Activated naive CD8-positive, alpha-beta T cell treated with anti-CD3 and anti-CD28 coated beads for 36 hours (primary cell): Measurements from ENCODE around the gene FRMD4B. TPM values are rescaled to one million over a fixed set of nuclear protein-coding genes. Genes with fewer than 3 reads are reported as not detected.

Experiments used
- DNase-seq: peaks from one replicate; pipeline ENCODE4 v3.0.0; 2021
- H3K27ac Mint-ChIP-seq: one replicate; pipeline ENCODE4 v1.8.0; 2022; ENCODE audit warnings: mild to moderate bottlenecking, moderate library complexity, mixed read lengths
- H3K27me3 Mint-ChIP-seq: one replicate; pipeline ENCODE4 v1.8.0; 2022; ENCODE audit warnings: mild to moderate bottlenecking, mixed read lengths
- H3K36me3 Mint-ChIP-seq: one replicate; pipeline ENCODE4 v1.8.0; 2021; ENCODE audit warnings: mild to moderate bottlenecking, mixed read lengths
- H3K4me1 Mint-ChIP-seq: one replicate; pipeline ENCODE4 v1.8.0; 2021; ENCODE audit warnings: mixed read lengths
- H3K4me3 Mint-ChIP-seq: one replicate; pipeline ENCODE4 v1.8.0; 2022; ENCODE audit warnings: mild to moderate bottlenecking, moderate library complexity, mixed read lengths
- H3K9me3 Mint-ChIP-seq: one replicate; pipeline ENCODE4 v1.8.0; 2022; ENCODE audit warnings: mixed read lengths
- total RNA-seq, 2 experiments: library from RNA; stranded (reverse); gene quantifications; one replicate each; pipeline ENCODE4 v1.2.3, GENCODE V29; 2021

The FRMD4B gene
- total RNA-seq, result 1 to 10 TPM; 6.1 to 7.1 TPM

DNA sequence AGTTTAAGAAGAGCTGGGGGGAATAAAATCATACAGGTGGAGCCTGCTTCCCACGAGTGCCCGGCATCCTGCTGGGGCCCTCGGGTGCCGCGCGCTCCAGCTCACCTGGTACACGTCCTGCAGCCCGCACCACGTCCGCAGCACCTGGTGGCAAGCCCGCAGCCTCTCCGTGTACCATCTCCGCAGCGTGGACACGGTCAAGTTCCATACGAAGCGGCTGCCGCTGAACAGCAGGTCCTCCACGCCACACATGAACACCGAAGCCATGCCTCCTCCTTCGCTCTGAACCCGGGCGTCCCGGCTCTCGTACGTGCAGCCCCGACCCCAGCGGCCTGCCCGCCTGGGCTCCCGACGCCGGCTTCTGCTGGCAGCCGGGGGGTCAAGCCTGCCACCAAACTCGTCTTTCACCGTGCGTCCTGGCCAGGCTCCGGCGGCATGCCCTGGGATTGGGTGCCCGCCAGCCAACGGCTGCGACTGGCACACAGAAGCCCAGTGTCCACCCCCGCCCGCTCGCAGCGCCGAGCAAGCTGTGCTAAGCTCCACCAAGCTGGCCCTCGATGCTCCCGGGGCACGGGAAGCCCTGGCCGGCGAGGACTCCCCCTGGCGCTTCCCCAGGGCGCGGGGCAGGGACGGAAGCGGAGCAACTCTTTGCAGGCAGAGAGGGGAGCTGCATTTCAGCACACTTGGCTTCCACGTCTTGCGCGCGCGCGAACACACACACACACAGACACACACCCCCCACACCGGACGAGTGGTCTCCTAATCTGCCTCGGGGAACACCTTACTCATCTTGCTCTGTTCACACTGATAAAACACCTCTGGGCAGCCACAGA lies at the start of gene FRMD4B:
FRMD4B (minus strand) TSS at position 366 of the 833 bp plus-strand sequence; CDS start at position 267, 99 bp downstream.
- H3K4me3 Mint-ChIP-seq, result peak within 1 kb of the TSS; percentile 65
- peaks cover 4% of the 10 kb centered on the region for H3K4me1 Mint-ChIP-seq
- H3K27me3 Mint-ChIP-seq, result peaks cover 74% of the 10 kb centered on the region
- H3K27ac Mint-ChIP-seq, result no peak within 1 kb of the TSS
- peak; percentile 38 for DNase-seq
- no peaks in the 10 kb centered on the region for H3K36me3 Mint-ChIP-seq
- H3K9me3 Mint-ChIP-seq, result no peaks in the 10 kb centered on the region

DNA sequence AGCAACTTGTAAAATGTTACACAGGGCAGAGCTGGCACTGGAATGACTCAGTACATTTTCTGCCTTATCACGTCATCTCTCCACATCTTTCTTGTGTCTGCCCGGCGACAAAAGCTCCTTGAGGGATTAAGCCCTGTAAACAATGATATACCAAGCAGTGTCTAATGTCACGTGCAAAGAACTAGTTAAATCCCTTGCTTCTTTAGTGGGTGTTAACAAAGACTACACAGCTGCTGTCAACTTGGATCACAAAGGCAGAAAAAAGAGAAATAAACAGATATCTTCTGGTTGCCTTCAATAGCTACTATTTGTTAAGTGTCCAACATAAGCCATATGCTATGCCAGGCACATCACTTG lies 48.1 kb upstream of the FRMD4B start:
- Mint-ChIP-seq H3K4me1 (peaks cover 15% of the 10 kb centered on the region), H3K36me3 (no peaks in the 10 kb centered on the region), H3K4me3 (no peak overlapping the region), H3K9me3 (no peaks in the 10 kb centered on the region), H3K27me3 (peaks cover 21% of the 10 kb centered on the region), H3K27ac (no peak overlapping the region)
- no peak for DNase-seq

- Mint-ChIP-seq H3K4me1 (peaks cover 16% of the 10 kb centered on the region), H3K4me3 (no peak overlapping the region), H3K36me3 (no peaks in the 10 kb centered on the region), H3K27ac (no peak overlapping the region), H3K9me3 (no peaks in the 10 kb centered on the region), H3K27me3 (peaks cover 21% of the 10 kb centered on the region)
- DNase-seq, result no peak
Measured at GRCh38 chr3:69433121-69433968, 47.5 kb upstream of the FRMD4B start.

- H3K27ac Mint-ChIP-seq, result no peak overlapping the region
- peaks cover 8% of the 10 kb centered on the region for H3K4me1 Mint-ChIP-seq
- no peak for DNase-seq
- H3K9me3 Mint-ChIP-seq, result no peaks in the 10 kb centered on the region
- H3K36me3 Mint-ChIP-seq, result no peaks in the 10 kb centered on the region
- peaks cover 13% of the 10 kb centered on the region for H3K27me3 Mint-ChIP-seq
- no peak overlapping the region for H3K4me3 Mint-ChIP-seq
Measured at GRCh38 chr3:69428657-69429255, 42.9 kb upstream of the FRMD4B start.

DNA sequence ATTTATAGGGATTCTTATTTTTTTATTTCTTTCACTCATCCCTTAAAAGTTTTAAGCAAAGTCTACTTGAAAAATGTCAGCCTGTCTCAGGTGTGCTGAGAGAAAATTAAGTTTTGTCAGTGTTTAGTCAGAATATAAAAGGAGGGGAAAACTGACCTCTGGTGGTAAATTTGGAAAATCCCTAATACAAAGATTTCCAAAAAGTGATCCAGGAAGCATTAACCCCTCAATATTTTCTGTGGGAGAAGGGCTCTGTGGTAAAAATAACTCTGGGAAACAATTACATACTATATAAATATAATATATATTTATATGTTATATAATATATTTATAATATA lies 41.0 kb upstream of the FRMD4B start:
- H3K4me3 Mint-ChIP-seq, result no peak overlapping the region
- no peaks in the 10 kb centered on the region for H3K36me3 Mint-ChIP-seq
- peaks cover 4% of the 10 kb centered on the region for H3K4me1 Mint-ChIP-seq
- H3K27me3 Mint-ChIP-seq, result peaks cover 2% of the 10 kb centered on the region
- no peaks in the 10 kb centered on the region for H3K9me3 Mint-ChIP-seq
- no peak for DNase-seq
- no peak overlapping the region for H3K27ac Mint-ChIP-seq

- H3K4me1 Mint-ChIP-seq, result peaks cover 4% of the 10 kb centered on the region
- H3K9me3 Mint-ChIP-seq, result no peaks in the 10 kb centered on the region
- H3K27me3 Mint-ChIP-seq, result no peaks in the 10 kb centered on the region
- H3K36me3 Mint-ChIP-seq, result no peaks in the 10 kb centered on the region
- DNase-seq, result no peak
- H3K27ac Mint-ChIP-seq, result no peak overlapping the region
- H3K4me3 Mint-ChIP-seq, result no peak overlapping the region
Measured at GRCh38 chr3:69426291-69426966, 40.5 kb upstream of the FRMD4B start.

DNA sequence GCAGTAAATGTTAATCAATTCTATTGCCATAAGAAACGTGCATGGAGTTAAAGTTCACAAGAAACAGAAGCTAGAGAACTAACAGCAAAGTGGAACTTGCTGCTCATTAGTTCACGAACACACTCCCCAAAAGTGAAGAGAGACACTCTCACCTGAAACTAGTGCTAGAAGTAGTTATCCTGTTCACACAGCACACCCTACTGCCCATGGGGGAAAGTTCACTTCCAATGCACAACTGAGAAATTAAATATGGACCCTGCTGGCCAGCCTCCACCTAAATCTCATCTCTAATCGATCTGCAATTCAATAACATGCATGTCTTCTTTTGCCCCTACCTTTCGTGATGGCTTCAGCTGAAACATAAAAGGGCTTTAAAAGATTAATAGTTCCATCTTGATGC lies 39.4 kb upstream of the FRMD4B start:
- Mint-ChIP-seq H3K27ac (no peak overlapping the region), H3K4me3 (no peak overlapping the region), H3K9me3 (no peaks in the 10 kb centered on the region), H3K4me1 (peaks cover 4% of the 10 kb centered on the region), H3K27me3 (no peaks in the 10 kb centered on the region), H3K36me3 (no peaks in the 10 kb centered on the region)
- DNase-seq, result peak; percentile 21

DNA sequence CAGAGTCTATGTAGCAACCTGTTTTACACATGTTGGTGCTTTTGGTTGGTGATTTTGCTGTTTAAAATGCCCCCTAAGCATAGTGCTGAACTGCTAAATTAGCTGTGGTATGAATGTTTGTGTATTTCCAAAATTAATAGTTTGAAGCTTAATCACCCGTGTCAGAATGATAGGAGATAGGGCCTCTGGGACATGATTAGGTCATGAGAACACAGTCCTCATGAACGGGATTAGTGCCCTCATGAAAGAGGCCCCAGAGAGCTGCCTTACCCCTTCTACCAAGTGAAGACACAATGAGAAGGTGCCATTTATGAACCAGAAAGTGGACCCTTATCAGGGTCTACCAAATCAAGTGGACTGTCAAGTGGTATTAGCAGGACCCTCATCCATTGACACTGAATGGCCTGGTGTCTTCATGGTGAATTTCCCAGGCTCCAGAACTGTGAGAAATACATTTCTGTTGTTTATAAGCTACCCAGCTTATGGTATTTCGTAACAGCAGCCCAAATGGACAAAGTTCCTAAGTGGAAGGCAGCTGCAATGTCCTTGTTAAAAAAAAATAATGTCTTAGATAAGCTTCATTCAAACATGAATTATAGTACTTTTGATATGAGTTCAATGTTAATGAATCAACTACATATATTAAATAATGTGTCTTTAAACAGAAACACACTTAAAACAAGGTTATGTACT lies 37.7 kb upstream of the FRMD4B start:
- Mint-ChIP-seq H3K27ac (no peak overlapping the region), H3K36me3 (no peaks in the 10 kb centered on the region), H3K9me3 (no peaks in the 10 kb centered on the region), H3K4me1 (peaks cover 2% of the 10 kb centered on the region), H3K4me3 (no peak overlapping the region), H3K27me3 (no peaks in the 10 kb centered on the region)
- DNase-seq, result no peak

DNA sequence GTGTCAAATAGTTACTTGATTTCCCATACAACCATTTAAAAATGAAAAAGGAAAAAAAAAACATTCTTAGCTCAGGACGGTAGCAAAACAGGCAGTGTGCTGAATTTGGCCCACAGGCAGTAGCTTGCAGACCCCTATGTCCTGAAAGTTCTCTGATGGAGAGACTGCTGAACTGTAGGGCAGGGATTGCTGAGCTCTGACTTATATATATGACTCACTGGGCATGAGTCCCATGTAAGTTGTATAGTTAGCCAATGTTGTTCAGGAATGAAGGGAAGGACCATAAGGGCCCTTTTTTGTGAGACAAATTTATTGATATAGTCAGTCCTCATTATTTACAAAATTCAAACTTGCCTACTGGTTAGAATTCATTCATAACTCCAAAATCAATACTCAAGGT lies 36.9 kb upstream of the FRMD4B start:
- Mint-ChIP-seq H3K4me3 (no peak overlapping the region), H3K27ac (no peak overlapping the region), H3K27me3 (no peaks in the 10 kb centered on the region), H3K9me3 (peaks cover 1% of the 10 kb centered on the region), H3K36me3 (no peaks in the 10 kb centered on the region), H3K4me1 (peaks cover 3% of the 10 kb centered on the region)
- DNase-seq, result no peak

DNA sequence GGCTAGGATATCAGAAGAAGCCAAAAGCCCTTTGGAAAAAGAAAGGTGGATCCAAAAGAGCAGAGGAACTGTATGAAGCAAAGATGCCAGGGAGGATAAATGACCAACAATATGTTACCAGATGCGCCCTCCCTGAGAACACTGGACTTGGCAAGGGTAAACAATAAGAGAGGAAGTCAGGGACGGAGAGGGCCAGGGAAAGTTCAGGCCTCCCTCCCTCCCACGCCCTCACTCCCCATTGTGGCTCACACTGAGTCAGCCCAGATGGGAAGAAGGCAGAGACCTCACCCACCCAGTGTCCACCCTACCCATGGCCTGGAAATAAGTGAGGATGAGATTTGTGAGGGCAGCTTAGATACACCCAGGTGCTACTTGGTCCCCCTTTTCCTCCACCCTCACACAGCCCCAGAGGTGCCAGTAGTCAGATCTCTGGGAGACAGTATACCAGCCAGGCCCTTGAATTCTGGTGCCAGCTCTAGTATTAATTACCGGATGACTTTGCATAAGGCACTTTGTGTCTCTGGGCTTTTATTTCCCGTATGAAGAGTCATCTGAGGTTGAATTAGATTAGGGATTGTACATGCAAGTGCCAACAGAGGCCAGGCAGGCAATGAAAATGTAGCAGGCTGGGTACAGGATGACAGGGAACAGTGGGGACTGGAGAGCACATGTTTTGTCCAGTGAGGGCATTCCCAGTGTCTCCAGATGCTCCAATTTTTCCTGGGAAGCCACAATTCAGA lies 35.1 kb upstream of the FRMD4B start:
- no peaks in the 10 kb centered on the region for H3K27me3 Mint-ChIP-seq
- H3K4me1 Mint-ChIP-seq, result peaks cover 4% of the 10 kb centered on the region
- H3K4me3 Mint-ChIP-seq, result no peak overlapping the region
- H3K36me3 Mint-ChIP-seq, result no peaks in the 10 kb centered on the region
- DNase-seq, result no peak
- peaks cover 5% of the 10 kb centered on the region for H3K9me3 Mint-ChIP-seq
- no peak overlapping the region for H3K27ac Mint-ChIP-seq

GRCh38 chr3:69419276-69419675 lies 33.4 kb upstream of the FRMD4B start:
- no peak overlapping the region for H3K4me3 Mint-ChIP-seq
- H3K27ac Mint-ChIP-seq, result no peak overlapping the region
- peaks cover 2% of the 10 kb centered on the region for H3K4me1 Mint-ChIP-seq
- H3K27me3 Mint-ChIP-seq, result no peaks in the 10 kb centered on the region
- no peak for DNase-seq
- H3K9me3 Mint-ChIP-seq, result peaks cover 5% of the 10 kb centered on the region
- H3K36me3 Mint-ChIP-seq, result no peaks in the 10 kb centered on the region

DNA sequence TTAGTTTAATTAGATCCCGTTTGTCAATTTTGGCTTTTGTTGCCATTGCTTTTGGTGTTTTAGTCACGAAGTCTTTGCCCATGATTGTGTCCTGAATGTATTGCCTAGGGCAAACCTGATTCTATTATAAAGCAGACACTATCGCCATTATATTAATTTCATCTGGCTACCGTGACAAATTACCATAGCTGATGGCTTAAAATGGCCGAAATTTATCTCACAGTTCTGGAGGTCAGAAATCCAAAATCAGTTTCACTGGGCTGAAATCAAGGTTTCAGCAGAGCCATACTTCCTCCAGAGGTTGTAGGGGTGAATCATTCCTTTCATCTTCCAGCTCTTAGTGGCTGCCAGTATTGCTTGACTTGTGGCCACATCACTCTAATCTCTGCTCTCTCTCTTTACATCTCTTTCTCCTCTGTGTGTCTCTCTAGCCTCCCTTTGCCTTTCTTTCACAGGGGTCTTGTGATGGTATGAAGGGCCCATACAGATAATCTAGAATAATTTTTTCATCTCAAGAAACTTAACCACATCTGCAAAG lies 31.7 kb upstream of the FRMD4B start:
- no peak for DNase-seq
- H3K27me3 Mint-ChIP-seq, result no peaks in the 10 kb centered on the region
- peaks cover 5% of the 10 kb centered on the region for H3K9me3 Mint-ChIP-seq
- H3K27ac Mint-ChIP-seq, result no peak overlapping the region
- no peaks in the 10 kb centered on the region for H3K36me3 Mint-ChIP-seq
- no peak overlapping the region for H3K4me3 Mint-ChIP-seq
- H3K4me1 Mint-ChIP-seq, result peaks cover 2% of the 10 kb centered on the region

GRCh38 chr3:69413551-69414207 lies 27.8 kb upstream of the FRMD4B start:
- Mint-ChIP-seq H3K27ac (no peak overlapping the region), H3K27me3 (no peaks in the 10 kb centered on the region), H3K4me1 (peaks cover 2% of the 10 kb centered on the region), H3K36me3 (no peaks in the 10 kb centered on the region), H3K4me3 (no peak overlapping the region), H3K9me3 (peaks cover 5% of the 10 kb centered on the region)
- DNase-seq, result no peak
